ENCODE data around the gene TTLL13. TPM values are rescaled to one million over a fixed set of nuclear protein-coding genes. Genes with fewer than 3 reads are reported as not detected.
A peak's percentile ranks its signal among the peaks of the same experiment; 100 is the strongest.

The TTLL13 gene
- total and polyA plus RNA-seq, 8 donors: 0.10 TPM; not detected in 7

DNA sequence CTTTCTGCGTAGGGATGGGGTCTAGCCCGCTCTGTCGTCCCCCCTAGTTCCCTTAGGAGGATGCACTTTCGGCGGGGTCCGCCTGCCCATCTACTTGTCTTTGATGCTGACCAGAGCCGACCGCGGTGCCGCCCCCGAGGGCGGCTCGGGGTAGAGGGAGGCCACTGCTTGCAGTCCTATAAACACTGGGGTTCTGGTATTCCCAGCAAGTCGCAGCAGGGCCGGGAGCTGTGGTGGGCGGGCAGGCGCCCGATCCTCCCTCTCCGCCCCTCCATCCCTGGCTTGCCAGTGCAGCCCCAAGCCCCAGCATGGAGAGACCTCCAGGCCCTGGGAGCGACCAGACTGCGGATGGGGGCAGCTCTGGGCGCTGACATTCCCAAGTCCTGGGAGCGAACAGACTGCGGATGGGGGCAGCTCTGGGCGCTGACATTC lies 47.4 kb upstream of the TTLL13 start:
- TF ChIP-seq, protein P1, sequence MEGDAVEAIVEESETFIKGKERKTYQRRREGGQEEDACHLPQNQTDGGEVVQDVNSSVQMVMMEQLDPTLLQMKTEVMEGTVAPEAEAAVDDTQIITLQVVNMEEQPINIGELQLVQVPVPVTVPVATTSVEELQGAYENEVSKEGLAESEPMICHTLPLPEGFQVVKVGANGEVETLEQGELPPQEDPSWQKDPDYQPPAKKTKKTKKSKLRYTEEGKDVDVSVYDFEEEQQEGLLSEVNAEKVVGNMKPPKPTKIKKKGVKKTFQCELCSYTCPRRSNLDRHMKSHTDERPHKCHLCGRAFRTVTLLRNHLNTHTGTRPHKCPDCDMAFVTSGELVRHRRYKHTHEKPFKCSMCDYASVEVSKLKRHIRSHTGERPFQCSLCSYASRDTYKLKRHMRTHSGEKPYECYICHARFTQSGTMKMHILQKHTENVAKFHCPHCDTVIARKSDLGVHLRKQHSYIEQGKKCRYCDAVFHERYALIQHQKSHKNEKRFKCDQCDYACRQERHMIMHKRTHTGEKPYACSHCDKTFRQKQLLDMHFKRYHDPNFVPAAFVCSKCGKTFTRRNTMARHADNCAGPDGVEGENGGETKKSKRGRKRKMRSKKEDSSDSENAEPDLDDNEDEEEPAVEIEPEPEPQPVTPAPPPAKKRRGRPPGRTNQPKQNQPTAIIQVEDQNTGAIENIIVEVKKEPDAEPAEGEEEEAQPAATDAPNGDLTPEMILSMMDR (IDR thresholded peaks at IDR 0.05): no peak
- no peak for TF ChIP-seq POLR2A (IDR thresholded peaks at IDR 0.05)
- DNase-seq: peak in 1 of 2 donors; percentile 58
- H3K27me3 ChIP-seq: no peaks in the 10 kb centered on the region
- 4 to 30% (median 5%) methylated on average over 6 to 25 of the region's 25 CpGs for WGBS, 5 donors
- intact Hi-C loops (cut with DNase I; ENCODE audit: low total_unique reads): no loop called here
- no peaks in the 10 kb centered on the region for H3K9me3 ChIP-seq
- H3K4me3 ChIP-seq: peak overlapping the region; percentile 68 to 94 (median 72)
- peaks cover 0 to 33% (median 22%) of the 10 kb centered on the region in 4 donors for H3K36me3 ChIP-seq
- H3K27ac ChIP-seq: peak overlapping the region; percentile 78 to 92 (median 85)
- peaks cover 30 to 75% (median 55%) of the 10 kb centered on the region in 4 donors for H3K4me1 ChIP-seq

DNA sequence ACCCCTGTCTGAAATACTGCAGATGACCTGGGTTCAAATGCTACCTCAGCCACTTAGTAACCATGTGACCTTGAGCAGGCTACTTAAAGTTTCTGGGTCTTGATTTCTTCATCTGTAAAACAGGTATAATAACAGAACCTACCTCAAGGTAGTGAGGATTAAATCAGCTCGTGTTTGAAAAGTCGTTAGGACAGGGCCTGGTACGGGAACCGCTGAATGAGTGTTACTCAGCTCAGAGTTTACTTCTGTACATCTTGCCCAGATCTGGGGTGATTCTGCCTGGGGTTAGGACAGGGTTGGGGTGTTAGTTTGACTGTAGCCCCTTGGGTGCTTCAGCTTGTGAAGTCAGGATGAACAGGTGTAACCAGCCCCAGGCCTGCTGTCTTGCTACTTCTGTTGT lies 46.4 kb upstream of the TTLL13 start:
- Histone ChIP-seq H3K4me1 (peaks cover 30 to 78% (median 57%) of the 10 kb centered on the region in 4 donors), H3K27me3 (no peaks in the 10 kb centered on the region), H3K36me3 (peaks cover 0 to 42% (median 30%) of the 10 kb centered on the region in 4 donors), H3K4me3 (peak overlapping the region in 3 of 4 donors; percentile 70 to 94 (median 75)), H3K9me3 (no peaks in the 10 kb centered on the region), H3K27ac (peak overlapping the region in 1 of 5 donors; percentile 78)
- DNase-seq: no peak
- intact Hi-C loops (cut with DNase I; ENCODE audit: low total_unique reads): no loop called here
- TF ChIP-seq POLR2A (IDR thresholded peaks at IDR 0.05) (no peak), POLR2AphosphoS5 (IDR thresholded peaks at IDR 0.05) (no peak), EP300 (IDR thresholded peaks at IDR 0.05) (no peak)
- TF ChIP-seq, protein P1 (IDR thresholded peaks at IDR 0.05): no peak
- 70 to 91% (median 79%) methylated on average over 4 of the region's 4 CpGs for WGBS, 5 donors

GRCh38 chr15:90203473-90203872 lies 45.9 kb upstream of the TTLL13 start:
- WGBS, 5 donors: 92 to 95% (median 94%) methylated on average over 7 of the region's 7 CpGs
- intact Hi-C loops (cut with DNase I; ENCODE audit: low total_unique reads): no loop called here
- Histone ChIP-seq H3K27me3 (no peaks in the 10 kb centered on the region), H3K9me3 (no peaks in the 10 kb centered on the region), H3K4me3 (peak overlapping the region in 2 of 4 donors; percentile 7 to 94), H3K27ac (no peak overlapping the region), H3K36me3 (peaks cover 0 to 45% (median 31%) of the 10 kb centered on the region in 4 donors), H3K4me1 (peaks cover 30 to 73% (median 57%) of the 10 kb centered on the region in 4 donors)
- TF ChIP-seq, protein P1 (IDR thresholded peaks at IDR 0.05): no peak
- TF ChIP-seq POLR2A (IDR thresholded peaks at IDR 0.05) (no peak), POLR2AphosphoS5 (IDR thresholded peaks at IDR 0.05) (no peak), EP300 (IDR thresholded peaks at IDR 0.05) (no peak)
- no peak for DNase-seq

GRCh38 chr15:90203922-90204321 lies 45.4 kb upstream of the TTLL13 start:
- Histone ChIP-seq H3K4me3 (peak overlapping the region in 1 of 4 donors; percentile 7), H3K4me1 (peaks cover 30 to 68% (median 58%) of the 10 kb centered on the region in 4 donors), H3K36me3 (peaks cover 0 to 47% (median 31%) of the 10 kb centered on the region in 4 donors), H3K27ac (no peak overlapping the region), H3K27me3 (no peaks in the 10 kb centered on the region), H3K9me3 (no peaks in the 10 kb centered on the region)
- WGBS, 5 donors: 71 to 84% (median 75%) methylated on average over 7 to 8 of the region's 8 CpGs
- TF ChIP-seq POLR2AphosphoS5 (IDR thresholded peaks at IDR 0.05) (no peak), EP300 (IDR thresholded peaks at IDR 0.05) (no peak), POLR2A (IDR thresholded peaks at IDR 0.05) (no peak)
- TF ChIP-seq, protein P1 (IDR thresholded peaks at IDR 0.05): no peak
- intact Hi-C loops (cut with DNase I; ENCODE audit: low total_unique reads): no loop called here
- DNase-seq: peak in 1 of 2 donors; percentile 55
